SU-DHL-6 (cell line): ENCODE measurements around the gene TMEM163.

Experiments used
- H2AFZ ChIP-seq: fragments of 200-600 bp; sonication (generic); 2 replicates; pipeline ENCODE4 v1.6.1; 2014; ENCODE audit warnings: low read depth, mild to moderate bottlenecking, moderate library complexity, mixed read lengths, antibody characterized with exemption, low read length; ENCODE audit not compliant: severe bottlenecking
- H3F3A ChIP-seq: fragments of 200-600 bp; shearing (Covaris generic); 2 replicates; pipeline ENCODE4 v1.6.0; 2016; ENCODE audit warnings: antibody characterized with exemption, mild to moderate bottlenecking; ENCODE audit not compliant: insufficient read depth
- H3K27ac ChIP-seq: fragments of 200-600 bp; sonication (generic); 2 replicates; pipeline ENCODE4 v1.5.1; 2016; ENCODE audit warnings: low read depth, mild to moderate bottlenecking, low read length, moderate library complexity, mixed read lengths
- H3K27me3 ChIP-seq: fragments of 200-600 bp; sonication (generic), shearing (Covaris generic); 2 replicates; pipeline ENCODE4 v1.6.0; 2014; ENCODE audit warnings: mild to moderate bottlenecking, low read length
- H3K36me3 ChIP-seq: fragments of 200-600 bp; sonication (generic); 2 replicates; pipeline ENCODE4 v1.6.1; 2014; ENCODE audit warnings: mild to moderate bottlenecking, low read length, mixed read lengths
- H3K4me2 ChIP-seq: fragments of 300-600, 200-600 bp; shearing (Covaris generic), sonication (generic); 2 replicates; pipeline ENCODE4 v1.6.0; 2014; ENCODE audit warnings: low read length, low read depth, mild to moderate bottlenecking; ENCODE audit not compliant: poor library complexity, severe bottlenecking
- H3K4me3 ChIP-seq: fragments of 200-600 bp; sonication (generic); 2 replicates; pipeline ENCODE4 v1.5.1; 2014; ENCODE audit warnings: antibody characterized with exemption, low read length, mild to moderate bottlenecking, mixed read lengths; ENCODE audit not compliant: insufficient read depth, poor library complexity, severe bottlenecking
- H3K79me2 ChIP-seq: fragments of 200-600 bp; sonication (generic); 2 replicates; pipeline ENCODE4 v1.6.1; 2014; ENCODE audit warnings: mild to moderate bottlenecking, low read length, moderate library complexity; ENCODE audit not compliant: insufficient read depth
- H3K9ac ChIP-seq: fragments of 200-600 bp; sonication (generic); 2 replicates; pipeline ENCODE4 v1.7.0; 2014; ENCODE audit warnings: mild to moderate bottlenecking, low read length
- H3K9me2 ChIP-seq: fragments of 200-600 bp; sonication (generic); replicated peaks from 2 replicates; pipeline ENCODE4 v1.6.1; 2014; ENCODE audit warnings: low read length; ENCODE audit not compliant: insufficient read depth
- H3K9me3 ChIP-seq: fragments of 200-600 bp; sonication (generic); 2 replicates; pipeline ENCODE4 v1.6.1; 2014; ENCODE audit warnings: low read length, mixed read lengths; ENCODE audit not compliant: insufficient read depth
- H4K20me1 ChIP-seq: fragments of 200-600 bp; sonication (generic); 2 replicates; pipeline ENCODE4 v1.6.1; 2014; ENCODE audit warnings: low read depth, mild to moderate bottlenecking, antibody characterized with exemption, low read length, moderate library complexity, mixed read lengths
- EZH2phosphoT487 ChIP-seq: fragments of 200-600 bp; sonication (generic), shearing (Covaris generic); conservative IDR thresholded peaks from 2 replicates; pipeline ENCODE4 v1.6.1; 2018; ENCODE audit warnings: mild to moderate bottlenecking, antibody characterized with exemption, low read length, moderate library complexity, mixed read lengths
- TF ChIP-seq, protein P1 (sequence below): fragments of 200-600 bp; sonication (generic); IDR thresholded peaks from one replicate; pipeline ENCODE4 v1.5.1; 2017; ENCODE audit warnings: antibody characterized with exemption, mild to moderate bottlenecking, low read length, moderate library complexity; ENCODE audit not compliant: insufficient read depth, poor library complexity, severe bottlenecking

TMEM163 gene

DNA sequence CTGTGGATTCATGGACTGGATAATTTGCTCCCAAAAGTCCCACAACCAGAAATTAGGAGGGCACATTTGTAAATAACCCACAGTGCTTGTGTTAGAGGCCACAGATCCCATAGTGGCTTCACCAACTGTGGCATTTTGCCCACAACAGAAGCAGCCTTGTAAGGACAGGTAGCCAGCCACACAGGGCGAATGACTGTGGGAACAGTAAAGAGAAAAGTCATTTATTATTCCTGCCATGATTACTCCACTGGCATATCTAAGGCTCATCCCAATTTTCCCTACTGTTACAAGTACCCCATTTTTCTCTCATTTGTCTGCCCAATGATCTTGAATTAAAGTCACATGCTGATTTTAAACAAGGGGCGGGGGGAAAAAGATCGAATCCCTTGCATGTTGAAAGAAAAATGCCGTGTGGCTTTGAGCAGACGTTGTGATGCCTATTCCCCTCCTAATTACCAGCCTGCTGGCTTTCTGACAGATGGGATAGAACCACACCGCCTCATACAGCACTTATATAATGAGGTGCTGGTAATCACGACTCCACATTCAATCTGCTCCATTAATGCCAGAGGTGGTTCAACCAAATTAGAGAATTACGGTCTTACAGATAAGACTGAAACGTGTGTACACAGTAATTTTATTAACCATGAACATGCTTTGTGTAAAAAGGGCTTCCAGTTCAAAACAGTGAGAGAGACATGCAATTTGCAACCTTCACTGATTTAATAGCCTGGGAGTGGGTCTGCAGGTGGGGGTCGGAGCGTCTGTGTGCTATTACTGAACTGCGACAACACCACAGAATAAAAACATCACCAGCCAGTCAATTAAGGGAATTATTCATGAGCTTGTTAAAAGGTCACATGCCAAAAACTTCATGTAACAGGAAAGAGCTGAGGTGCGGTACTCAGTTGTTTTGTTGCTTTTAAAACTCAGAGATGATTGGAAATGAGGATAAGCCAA lies 196.0 kb downstream of the TMEM163 start:
- Histone ChIP-seq H3K79me2 (no peaks in the 10 kb centered on the region), H2AFZ (no peak overlapping the region), H3K27me3 (no peaks in the 10 kb centered on the region), H3K4me2 (no peak overlapping the region), H3K9ac (no peak overlapping the region), H3K36me3 (no peaks in the 10 kb centered on the region), H3K9me2 (no peaks in the 10 kb centered on the region), H3K4me3 (no peak overlapping the region), H4K20me1 (no peaks in the 10 kb centered on the region), H3F3A (no peaks in the 10 kb centered on the region), H3K27ac (no peak overlapping the region), H3K9me3 (no peaks in the 10 kb centered on the region)
- TF ChIP-seq EZH2phosphoT487, result no peak
- TF ChIP-seq, protein P1, sequence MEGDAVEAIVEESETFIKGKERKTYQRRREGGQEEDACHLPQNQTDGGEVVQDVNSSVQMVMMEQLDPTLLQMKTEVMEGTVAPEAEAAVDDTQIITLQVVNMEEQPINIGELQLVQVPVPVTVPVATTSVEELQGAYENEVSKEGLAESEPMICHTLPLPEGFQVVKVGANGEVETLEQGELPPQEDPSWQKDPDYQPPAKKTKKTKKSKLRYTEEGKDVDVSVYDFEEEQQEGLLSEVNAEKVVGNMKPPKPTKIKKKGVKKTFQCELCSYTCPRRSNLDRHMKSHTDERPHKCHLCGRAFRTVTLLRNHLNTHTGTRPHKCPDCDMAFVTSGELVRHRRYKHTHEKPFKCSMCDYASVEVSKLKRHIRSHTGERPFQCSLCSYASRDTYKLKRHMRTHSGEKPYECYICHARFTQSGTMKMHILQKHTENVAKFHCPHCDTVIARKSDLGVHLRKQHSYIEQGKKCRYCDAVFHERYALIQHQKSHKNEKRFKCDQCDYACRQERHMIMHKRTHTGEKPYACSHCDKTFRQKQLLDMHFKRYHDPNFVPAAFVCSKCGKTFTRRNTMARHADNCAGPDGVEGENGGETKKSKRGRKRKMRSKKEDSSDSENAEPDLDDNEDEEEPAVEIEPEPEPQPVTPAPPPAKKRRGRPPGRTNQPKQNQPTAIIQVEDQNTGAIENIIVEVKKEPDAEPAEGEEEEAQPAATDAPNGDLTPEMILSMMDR, result no peak

GRCh38 chr2:134518101-134518500 lies 200.7 kb downstream of the TMEM163 start:
- Histone ChIP-seq H3K9me2 (no peaks in the 10 kb centered on the region), H3K4me3 (no peak overlapping the region), H3F3A (no peaks in the 10 kb centered on the region), H3K9me3 (no peaks in the 10 kb centered on the region), H3K27ac (no peak overlapping the region), H3K27me3 (no peaks in the 10 kb centered on the region), H2AFZ (no peak overlapping the region), H3K79me2 (no peaks in the 10 kb centered on the region), H4K20me1 (no peaks in the 10 kb centered on the region), H3K36me3 (no peaks in the 10 kb centered on the region), H3K4me2 (no peak overlapping the region), H3K9ac (no peak overlapping the region)
- TF ChIP-seq, protein P1, result no peak
- TF ChIP-seq EZH2phosphoT487, result no peak

GRCh38 chr2:134515137-134515536 lies 203.7 kb downstream of the TMEM163 start:
- no peaks in the 10 kb centered on the region for H3F3A ChIP-seq
- TF ChIP-seq, protein P1, result no peak
- TF ChIP-seq EZH2phosphoT487, result no peak
- no peak overlapping the region for H3K4me2 ChIP-seq

More at GRCh38 chr2:134515137-134515536, 203.7 kb downstream of the TMEM163 start:
- Histone ChIP-seq H3K27me3 (no peaks in the 10 kb centered on the region), H3K27ac (no peak overlapping the region), H2AFZ (no peak overlapping the region), H3K36me3 (no peaks in the 10 kb centered on the region), H3K9ac (no peak overlapping the region), H3K79me2 (no peaks in the 10 kb centered on the region), H3K4me3 (no peak overlapping the region), H3K9me3 (no peaks in the 10 kb centered on the region), H3K9me2 (no peaks in the 10 kb centered on the region), H4K20me1 (no peaks in the 10 kb centered on the region)
